Stimulated activated CD4-positive, alpha-beta T cell treated with anti-CD3 and anti-CD28 coated beads, Interleukin-4, amount 100 ng/mL, for 1 hour (primary cell): Measurements from ENCODE around the gene CFTR.

Experiments
- DNase-seq: peaks from one replicate; pipeline ENCODE4 v3.0.0-alpha.2; 2020

The CFTR gene

GRCh38 chr7:117592011-117592635, 112.3 kb downstream of the CFTR start:
- no peak for DNase-seq

- no peak for DNase-seq
Observed at GRCh38 chr7:117596134-117596533, 116.3 kb downstream of the CFTR start.

GRCh38 chr7:117597755-117598154, 117.9 kb downstream of the CFTR start:
- DNase-seq, result no peak

GRCh38 chr7:117600911-117601310, 121.1 kb downstream of the CFTR start:
- no peak for DNase-seq

GRCh38 chr7:117603627-117604026, 123.8 kb downstream of the CFTR start:
- no peak for DNase-seq

- DNase-seq, result no peak
Observed at GRCh38 chr7:117605712-117606111, 125.9 kb downstream of the CFTR start.

- DNase-seq, result no peak
Observed at GRCh38 chr7:117606132-117606531, 126.3 kb downstream of the CFTR start.

GRCh38 chr7:117610396-117610795, 130.6 kb downstream of the CFTR start:
- no peak for DNase-seq

- DNase-seq, result no peak
Observed at GRCh38 chr7:117612637-117613036, 132.8 kb downstream of the CFTR start.

- no peak for DNase-seq
Observed at GRCh38 chr7:117616694-117617093, 136.9 kb downstream of the CFTR start.

GRCh38 chr7:117619681-117620080, 139.9 kb downstream of the CFTR start:
- no peak for DNase-seq

- DNase-seq, result no peak
Observed at GRCh38 chr7:117621075-117621618, 141.3 kb downstream of the CFTR start.

GRCh38 chr7:117623606-117624005, 143.8 kb downstream of the CFTR start:
- no peak for DNase-seq

- no peak for DNase-seq
Observed at GRCh38 chr7:117630501-117630900, 150.7 kb downstream of the CFTR start.

- no peak for DNase-seq
Observed at GRCh38 chr7:117630907-117631564, 151.2 kb downstream of the CFTR start.

GRCh38 chr7:117631652-117632051, 151.8 kb downstream of the CFTR start:
- no peak for DNase-seq

GRCh38 chr7:117637937-117638336, 158.1 kb downstream of the CFTR start:
- DNase-seq, result no peak

GRCh38 chr7:117639966-117640365, 160.1 kb downstream of the CFTR start:
- no peak for DNase-seq

GRCh38 chr7:117640465-117640864, 160.6 kb downstream of the CFTR start:
- DNase-seq, result no peak

- DNase-seq, result no peak
Observed at GRCh38 chr7:117645481-117646165, 165.8 kb downstream of the CFTR start.

GRCh38 chr7:117648203-117648866, 168.5 kb downstream of the CFTR start:
- no peak for DNase-seq

GRCh38 chr7:117652943-117653680, 173.3 kb downstream of the CFTR start:
- DNase-seq, result no peak

- DNase-seq, result no peak
Observed at GRCh38 chr7:117654780-117655179, 175.0 kb downstream of the CFTR start.
